HepG2 (cell line): ENCODE measurements around the gene UCKL1. TPM values are rescaled to one million over a fixed set of nuclear protein-coding genes. Genes with fewer than 3 reads are reported as not detected.

Experiments used
- AKAP8 ChIP-seq: sonication (generic); formaldehyde crosslinking; IDR thresholded peaks from 2 replicates; pipeline ENCODE4 v1.5.1; 2020; ENCODE audit warnings: mild to moderate bottlenecking, missing genetic modification reagents
- CBX2 ChIP-seq, 2 experiments: fragments of 200-600 bp in 1 of 2; sonication (generic); formaldehyde crosslinking in 1 of 2; IDR thresholded peaks; 2 replicates each; pipeline versions ENCODE4 v1.7.0 to v1.8.1; 2018 to 2022; ENCODE audit warnings: low read depth in 2 of 2, low read length in 1 of 2, mild to moderate bottlenecking in 1 of 2, missing genetic modification reagents in 1 of 2
- E2F2 ChIP-seq: sonication (generic); formaldehyde crosslinking; IDR thresholded peaks from 2 replicates; pipeline ENCODE4 v1.4.0; 2020; ENCODE audit warnings: missing genetic modification reagents, borderline replicate concordance
- ISX ChIP-seq: sonication (generic); formaldehyde crosslinking; conservative IDR thresholded peaks from 2 replicates; pipeline ENCODE4 v1.5.0; 2020; ENCODE audit warnings: missing genetic modification reagents
- KDM6A ChIP-seq: IDR thresholded peaks from 2 replicates; pipeline ENCODE4 v1.6.1; 2016; ENCODE audit warnings: low read depth
- KLF9 ChIP-seq: IDR thresholded peaks from 2 replicates; pipeline ENCODE4 v1.6.1; 2016; ENCODE audit warnings: low read depth
- NR0B2 ChIP-seq: sonication (generic); formaldehyde crosslinking; IDR thresholded peaks from 2 replicates; pipeline ENCODE4 v1.4.0; 2020; ENCODE audit warnings: mild to moderate bottlenecking, missing genetic modification reagents
- REST ChIP-seq, 2 experiments: IDR thresholded peaks; 2 replicates each; pipeline ENCODE4 v1.6.1; 2011 to 2012; ENCODE audit warnings: low read length in 2 of 2, borderline replicate concordance in 1 of 2, low read depth in 1 of 2, mild to moderate bottlenecking in 1 of 2, moderate library complexity in 1 of 2
- SKI ChIP-seq: fragments of 450-650 bp; IDR thresholded peaks from one replicate; pipeline ENCODE4 v1.6.1; 2018; ENCODE audit warnings: mild to moderate bottlenecking; ENCODE audit not compliant: partially characterized antibody
- TBL1XR1 ChIP-seq: fragments of 150-350 bp; IDR thresholded peaks from 2 replicates; pipeline ENCODE4 v1.6.1; 2014; ENCODE audit warnings: borderline replicate concordance, low read length; ENCODE audit not compliant: partially characterized antibody
- ZFY ChIP-seq: sonication (generic); formaldehyde crosslinking; IDR thresholded peaks from 2 replicates; pipeline ENCODE4 v1.4.0; 2020; ENCODE audit warnings: missing genetic modification reagents
- ZNF224 ChIP-seq: sonication (generic); formaldehyde crosslinking; IDR thresholded peaks from 2 replicates; pipeline ENCODE4 v1.5.0; 2020; ENCODE audit warnings: mild to moderate bottlenecking, missing genetic modification reagents
- ZNF367 ChIP-seq: sonication (generic); formaldehyde crosslinking; IDR thresholded peaks from 2 replicates; pipeline ENCODE4 v1.4.0; 2020; ENCODE audit warnings: missing genetic modification reagents, borderline replicate concordance
- ZNF546 ChIP-seq: sonication (generic); formaldehyde crosslinking; conservative IDR thresholded peaks from 2 replicates; pipeline ENCODE4 v1.8.1; 2023; ENCODE audit warnings: mild to moderate bottlenecking, missing genetic modification reagents
- ZNF781 ChIP-seq: sonication (generic); formaldehyde crosslinking; IDR thresholded peaks from 2 replicates; pipeline ENCODE4 v1.5.1; 2020; ENCODE audit warnings: borderline replicate concordance, mild to moderate bottlenecking, missing genetic modification reagents; ENCODE audit errors: not compliant biosample characterization
- polyA plus RNA-seq, 8 experiments: library from polyadenylated mRNA; depleted of rRNA in 3 of 8; stranded (reverse) in 7 of 8; unstranded in 1 of 8; fragments of >200 nt; fragmentation: Illumina TruSeq in 4 of 8; extraction: Trizol in 4 of 8; gene quantifications; 2 replicates each; pipeline versions ENCODE4 v1.2.1 to v1.2.3, GENCODE V29; 2011 to 2016; ENCODE audit warnings: low read depth in 4 of 8, missing spikeins in 1 of 8, mixed read lengths in 1 of 8; ENCODE audit not compliant: insufficient read depth in 1 of 8
- total RNA-seq, 5 experiments: library from RNA; depleted of rRNA; stranded (reverse); fragments of >200 nt; fragmentation: Illumina TruSeq; extraction: Trizol; gene quantifications; 2 replicates each; pipeline ENCODE4 v1.2.3, GENCODE V29; 2016; ENCODE audit warnings: low read depth in 1 of 5
- TF ChIP-seq, protein P1 (sequence below), 2 experiments: sonication (generic) in 1 of 2; formaldehyde crosslinking in 1 of 2; IDR thresholded peaks; 2 replicates each; pipeline versions ENCODE4 v1.5.1 to v1.6.1; 2011 to 2020; ENCODE audit warnings: borderline replicate concordance in 1 of 2, low read depth in 1 of 2, low read length in 1 of 2, mild to moderate bottlenecking in 1 of 2, missing genetic modification reagents in 1 of 2, moderate library complexity in 1 of 2
- TF ChIP-seq, protein P2 (sequence below): sonication (generic); formaldehyde crosslinking; IDR thresholded peaks from 2 replicates; pipeline ENCODE4 v1.4.0; 2020; ENCODE audit warnings: mild to moderate bottlenecking, missing genetic modification reagents, borderline replicate concordance
- TF ChIP-seq, protein P3 (sequence below): sonication (generic); formaldehyde crosslinking; IDR thresholded peaks from 2 replicates; pipeline ENCODE4 v1.5.0; 2020; ENCODE audit warnings: missing genetic modification reagents, mild to moderate bottlenecking, borderline replicate concordance

UCKL1 gene
- total and polyA plus RNA-seq, 2 of the 13 experiments (the other 11 are each of a cell fraction or from before 2014, with no cell fraction given), result 50.2 to 126 TPM

DNA sequence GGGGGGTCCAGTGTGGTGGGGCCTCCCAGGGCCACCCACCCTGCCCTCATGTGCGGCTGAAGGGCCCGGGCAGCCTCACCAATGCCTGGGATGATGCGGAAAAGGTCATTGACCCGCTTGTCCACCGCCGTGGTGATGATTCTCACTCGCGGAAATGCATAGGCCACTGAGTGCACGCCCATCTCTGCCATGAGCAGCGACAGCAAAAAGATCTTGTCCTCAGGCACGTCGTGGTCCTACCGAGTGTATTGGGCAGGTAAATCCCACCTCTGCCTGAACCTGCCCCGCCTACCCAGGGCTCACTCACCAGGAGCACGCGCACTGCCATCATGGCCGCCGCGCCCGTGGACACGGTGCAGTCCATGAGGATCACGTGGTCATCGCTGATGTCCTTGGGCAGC is 16.1 kb downstream of the UCKL1 start (continued):
- no peak for TF ChIP-seq ZNF781 (CRISPR knock-in tag)
- TF ChIP-seq CBX2 (IDR thresholded peaks at IDR 0.05; ENCODE audit: low read depth, low read length), result no peak
- TF ChIP-seq CBX2 (CRISPR knock-in tag; IDR thresholded peaks at IDR 0.05; ENCODE audit: low read depth), result no peak
- no peak for TF ChIP-seq ISX
- TF ChIP-seq ZNF224 (CRISPR knock-in tag), result no peak
- no peak for TF ChIP-seq ZNF546
- TF ChIP-seq E2F2 (CRISPR knock-in tag), result no peak
- no peak for TF ChIP-seq ZNF367
- TF ChIP-seq ZFY (CRISPR knock-in tag), result no peak
- TF ChIP-seq NR0B2, result no peak
- no peak for TF ChIP-seq SKI
- TF ChIP-seq KLF9, result no peak
- TF ChIP-seq KDM6A, result no peak
- TF ChIP-seq REST (IDR thresholded peaks at IDR 0.05; ENCODE audit: borderline replicate concordance in 1 of 2, low read depth in 1 of 2, low read length in 2 of 2), result no peak
- peak; percentile 88; the same call in 1 of the 2 replicates for TF ChIP-seq AKAP8
- TF ChIP-seq, protein P1, sequence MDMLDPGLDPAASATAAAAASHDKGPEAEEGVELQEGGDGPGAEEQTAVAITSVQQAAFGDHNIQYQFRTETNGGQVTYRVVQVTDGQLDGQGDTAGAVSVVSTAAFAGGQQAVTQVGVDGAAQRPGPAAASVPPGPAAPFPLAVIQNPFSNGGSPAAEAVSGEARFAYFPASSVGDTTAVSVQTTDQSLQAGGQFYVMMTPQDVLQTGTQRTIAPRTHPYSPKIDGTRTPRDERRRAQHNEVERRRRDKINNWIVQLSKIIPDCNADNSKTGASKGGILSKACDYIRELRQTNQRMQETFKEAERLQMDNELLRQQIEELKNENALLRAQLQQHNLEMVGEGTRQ (IDR thresholded peaks at IDR 0.05; ENCODE audit: low read depth, low read length), result no peak
- TF ChIP-seq, protein P1 (CRISPR knock-in tag; IDR thresholded peaks at IDR 0.05; ENCODE audit: borderline replicate concordance), result no peak
- TF ChIP-seq, protein P2, sequence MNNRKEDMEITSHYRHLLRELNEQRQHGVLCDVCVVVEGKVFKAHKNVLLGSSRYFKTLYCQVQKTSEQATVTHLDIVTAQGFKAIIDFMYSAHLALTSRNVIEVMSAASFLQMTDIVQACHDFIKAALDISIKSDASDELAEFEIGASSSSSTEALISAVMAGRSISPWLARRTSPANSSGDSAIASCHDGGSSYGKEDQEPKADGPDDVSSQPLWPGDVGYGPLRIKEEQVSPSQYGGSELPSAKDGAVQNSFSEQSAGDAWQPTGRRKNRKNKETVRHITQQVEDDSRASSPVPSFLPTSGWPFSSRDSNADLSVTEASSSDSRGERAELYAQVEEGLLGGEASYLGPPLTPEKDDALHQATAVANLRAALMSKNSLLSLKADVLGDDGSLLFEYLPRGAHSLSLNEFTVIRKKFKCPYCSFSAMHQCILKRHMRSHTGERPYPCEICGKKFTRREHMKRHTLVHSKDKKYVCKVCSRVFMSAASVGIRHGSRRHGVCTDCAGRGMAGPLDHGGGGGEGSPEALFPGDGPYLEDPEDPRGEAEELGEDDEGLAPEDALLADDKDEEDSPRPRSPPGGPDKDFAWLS (CRISPR knock-in tag), result no peak
- TF ChIP-seq, protein P3, sequence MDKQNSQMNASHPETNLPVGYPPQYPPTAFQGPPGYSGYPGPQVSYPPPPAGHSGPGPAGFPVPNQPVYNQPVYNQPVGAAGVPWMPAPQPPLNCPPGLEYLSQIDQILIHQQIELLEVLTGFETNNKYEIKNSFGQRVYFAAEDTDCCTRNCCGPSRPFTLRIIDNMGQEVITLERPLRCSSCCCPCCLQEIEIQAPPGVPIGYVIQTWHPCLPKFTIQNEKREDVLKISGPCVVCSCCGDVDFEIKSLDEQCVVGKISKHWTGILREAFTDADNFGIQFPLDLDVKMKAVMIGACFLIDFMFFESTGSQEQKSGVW (CRISPR knock-in tag), result no peak
- no peak for TF ChIP-seq TBL1XR1
